ENCODE data around the gene HID1.

- no peak for TF ChIP-seq EZH2 (IDR thresholded peaks at IDR 0.05; ENCODE audit: insufficient read depth, poor library complexity, severe bottlenecking)
- no peak for TF ChIP-seq EZH2phosphoT487 (IDR thresholded peaks at IDR 0.05; ENCODE audit: insufficient read depth, low read depth)
Measured at GRCh38 chr17:75012346-75013091, 40.0 kb upstream of the HID1 start, which contains the start of gene MRPL58.
